HEK293 (cell line): ENCODE data around the gene GMEB2.

Experiments used
- CTCF ChIA-PET: fragments of 350-600 bp; formaldehyde crosslinking; extraction: SDS; loops from one replicate; lab custom pipeline; 2021; ENCODE audit warnings: antibody characterized with exemption; lab: Yijun Ruan, JAX
- POLR2A ChIA-PET: fragments of 300-600 bp; formaldehyde crosslinking; extraction: SDS; loops from one replicate; lab custom pipeline; 2020; ENCODE audit warnings: antibody characterized with exemption, inconsistent platforms; lab: Yijun Ruan, JAX
- H3K27ac ChIP-seq: fragments of 200-500 bp; sonication (Bioruptor generic); 2 replicates; pipeline ENCODE4 v1.5.1; 2014; ENCODE audit warnings: low read depth, low read length, control low read depth, inconsistent platforms; ENCODE audit errors: extremely low read depth
- H3K36me3 ChIP-seq, 2 experiments: fragments of 200-500 bp in 1 of 2; sonication (Bioruptor generic) in 1 of 2; 1 replicate in 1 of 2; 2 replicates in 1 of 2; pipeline ENCODE4 v1.5.1; 2014 to 2017; ENCODE audit warnings: inconsistent platforms in 2 of 2, low read length in 2 of 2; ENCODE audit not compliant: control insufficient read depth in 2 of 2, insufficient read depth in 1 of 2
- H3K4me1 ChIP-seq: fragments of 200-500 bp; sonication (Bioruptor generic); 2 replicates; pipeline ENCODE4 v1.5.1; 2014; ENCODE audit warnings: mild to moderate bottlenecking, low read length, inconsistent platforms; ENCODE audit not compliant: control insufficient read depth, insufficient read depth
- H3K4me3 ChIP-seq: 2 replicates; pipeline ENCODE4 v1.5.1; 2011; ENCODE audit warnings: low read depth, mild to moderate bottlenecking, control low read depth, low read length, moderate library complexity
- H3K9me3 ChIP-seq: fragments of 200-500 bp; sonication (Bioruptor generic); 2 replicates; pipeline ENCODE4 v1.5.1; 2014; ENCODE audit warnings: low read depth, low read length, inconsistent platforms; ENCODE audit not compliant: control insufficient read depth, insufficient read depth
- GFI1B ChIP-seq: fragments of 450-650 bp; formaldehyde crosslinking; IDR thresholded peaks from 2 replicates; pipeline ENCODE4 v1.5.1; 2016; ENCODE audit warnings: missing biosample characterization, missing genetic modification characterization
- HIC1 ChIP-seq: fragments of 450-650 bp; formaldehyde crosslinking; IDR thresholded peaks from 2 replicates; pipeline ENCODE4 v1.5.1; 2016; ENCODE audit warnings: missing biosample characterization, missing genetic modification characterization
- HOXD13 ChIP-seq: sonication (generic); formaldehyde crosslinking; IDR thresholded peaks from 2 replicates; pipeline ENCODE4 v1.8.0; 2022; ENCODE audit warnings: missing genetic modification reagents, borderline replicate concordance
- KLF8 ChIP-seq: fragments of 450-650 bp; formaldehyde crosslinking; IDR thresholded peaks from 2 replicates; pipeline ENCODE4 v1.5.1; 2016; ENCODE audit warnings: missing biosample characterization, missing genetic modification characterization
- SP2 ChIP-seq: fragments of 450-650 bp; formaldehyde crosslinking; IDR thresholded peaks from 2 replicates; pipeline ENCODE4 v1.5.1; 2016; ENCODE audit warnings: missing biosample characterization, missing genetic modification characterization
- YY1 ChIP-seq: fragments of 450-650 bp; formaldehyde crosslinking; IDR thresholded peaks from 2 replicates; pipeline ENCODE4 v1.5.1; 2018; ENCODE audit warnings: missing biosample characterization, missing genetic modification characterization
- ZNF157 ChIP-seq: fragments of 450-650 bp; formaldehyde crosslinking; IDR thresholded peaks from 2 replicates; pipeline ENCODE4 v1.5.1; 2016; ENCODE audit warnings: missing biosample characterization, missing genetic modification characterization
- ZNF169 ChIP-seq: fragments of 450-650 bp; formaldehyde crosslinking; IDR thresholded peaks from 2 replicates; pipeline ENCODE4 v1.5.1; 2016; ENCODE audit warnings: missing biosample characterization, missing genetic modification characterization
- ZNF184 ChIP-seq: fragments of 450-650 bp; IDR thresholded peaks from 2 replicates; pipeline ENCODE4 v1.5.1; 2018; ENCODE audit warnings: missing biosample characterization, mild to moderate bottlenecking, missing genetic modification characterization
- ZNF248 ChIP-seq: fragments of 450-650 bp; formaldehyde crosslinking; IDR thresholded peaks from 2 replicates; pipeline ENCODE4 v1.5.1; 2017; ENCODE audit warnings: missing biosample characterization, missing genetic modification characterization
- ZNF266 ChIP-seq: fragments of 450-650 bp; formaldehyde crosslinking; IDR thresholded peaks from 2 replicates; pipeline ENCODE4 v1.5.1; 2016; ENCODE audit warnings: missing biosample characterization, missing genetic modification characterization, low read depth
- ZNF280D ChIP-seq: fragments of 450-650 bp; formaldehyde crosslinking; IDR thresholded peaks from 2 replicates; pipeline ENCODE4 v1.5.1; 2016; ENCODE audit warnings: missing biosample characterization, missing genetic modification characterization
- ZNF394 ChIP-seq: fragments of 450-650 bp; formaldehyde crosslinking; IDR thresholded peaks from 2 replicates; pipeline ENCODE4 v1.5.1; 2016; ENCODE audit warnings: missing biosample characterization, missing genetic modification characterization, mild to moderate bottlenecking, moderate library complexity, borderline replicate concordance
- ZNF416 ChIP-seq: fragments of 450-650 bp; formaldehyde crosslinking; IDR thresholded peaks from 2 replicates; pipeline ENCODE4 v1.5.1; 2016; ENCODE audit warnings: missing biosample characterization, missing genetic modification characterization
- ZNF426 ChIP-seq: fragments of 450-650 bp; formaldehyde crosslinking; IDR thresholded peaks from 2 replicates; pipeline ENCODE4 v1.5.1; 2017; ENCODE audit warnings: missing biosample characterization, missing genetic modification characterization, mild to moderate bottlenecking, inconsistent platforms, moderate library complexity
- ZNF48 ChIP-seq: fragments of 450-650 bp; formaldehyde crosslinking; IDR thresholded peaks from 2 replicates; pipeline ENCODE4 v1.5.1; 2016; ENCODE audit warnings: missing biosample characterization, missing genetic modification characterization
- ZNF600 ChIP-seq: fragments of 450-650 bp; formaldehyde crosslinking; IDR thresholded peaks from 2 replicates; pipeline ENCODE4 v1.5.1; 2016; ENCODE audit warnings: missing biosample characterization, missing genetic modification characterization
- ZNF626 ChIP-seq: fragments of 450-650 bp; sonication (Bioruptor Pico); formaldehyde crosslinking; IDR thresholded peaks from 2 replicates; pipeline ENCODE4 v1.5.1; 2018; ENCODE audit warnings: missing biosample characterization, missing genetic modification characterization, inconsistent platforms
- ZNF791 ChIP-seq: fragments of 450-650 bp; formaldehyde crosslinking; IDR thresholded peaks from 2 replicates; pipeline ENCODE4 v1.5.1; 2016; ENCODE audit warnings: missing biosample characterization, missing genetic modification characterization
- ZNF792 ChIP-seq: fragments of 450-650 bp; formaldehyde crosslinking; IDR thresholded peaks from 2 replicates; pipeline ENCODE4 v1.5.1; 2016; ENCODE audit warnings: missing biosample characterization, missing genetic modification characterization

The GMEB2 gene

DNA sequence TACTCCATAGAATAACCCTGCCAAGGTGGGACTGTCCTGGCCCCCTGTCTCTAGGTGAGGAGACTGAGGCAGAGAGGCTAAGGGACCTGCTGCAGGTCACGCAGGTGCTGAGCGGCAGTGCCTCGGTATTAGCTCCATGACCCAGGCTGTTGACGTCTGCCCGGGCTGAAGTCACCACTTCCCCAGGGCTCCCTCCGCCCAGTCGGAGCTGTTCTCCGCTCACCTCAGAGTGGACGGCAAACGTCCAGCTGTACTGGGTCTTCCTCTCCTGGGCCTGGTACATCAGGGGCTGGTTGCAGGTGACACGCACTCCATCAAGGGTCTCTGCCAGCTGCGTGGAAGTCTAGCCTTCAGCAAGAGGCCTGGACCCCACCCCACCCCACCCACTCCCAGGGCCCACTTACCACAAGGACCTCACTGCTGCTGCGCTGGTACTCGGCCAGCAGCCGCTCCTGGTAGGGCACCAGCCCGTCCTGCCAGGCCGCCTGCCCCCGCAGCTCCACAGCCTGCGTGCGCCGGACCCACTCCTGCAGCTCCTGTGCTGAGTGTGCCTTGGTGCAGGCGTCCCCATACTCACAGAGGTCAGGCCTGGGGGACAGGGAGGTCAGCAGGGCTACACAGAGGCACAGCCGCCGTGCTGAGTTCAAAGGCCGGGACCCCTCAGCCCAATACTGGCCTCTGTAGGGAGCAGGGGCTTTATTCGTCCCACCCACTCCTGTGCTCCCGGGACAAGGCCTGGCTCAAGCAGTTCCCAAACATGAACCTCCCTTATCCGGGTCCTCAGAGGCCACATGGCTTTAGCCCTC lies 56.4 kb downstream of the GMEB2 start:
- POLR2A ChIA-PET: interaction anchor here (0.9 to 1.0 kb wide), 2 partner anchors 21 to 88 kb away, joined by 3 read pairs; partner anchors contain the start of gene RTEL1
- CTCF ChIA-PET: interaction anchor here (0.6 kb wide), 1 partner anchor 8 kb away, joined by 3 read pairs; no protein-coding TSS in a partner anchor
- TF ChIP-seq ZNF48 (no peak), ZNF600 (tag by site-specific recombination) (peak; percentile 47)

DNA sequence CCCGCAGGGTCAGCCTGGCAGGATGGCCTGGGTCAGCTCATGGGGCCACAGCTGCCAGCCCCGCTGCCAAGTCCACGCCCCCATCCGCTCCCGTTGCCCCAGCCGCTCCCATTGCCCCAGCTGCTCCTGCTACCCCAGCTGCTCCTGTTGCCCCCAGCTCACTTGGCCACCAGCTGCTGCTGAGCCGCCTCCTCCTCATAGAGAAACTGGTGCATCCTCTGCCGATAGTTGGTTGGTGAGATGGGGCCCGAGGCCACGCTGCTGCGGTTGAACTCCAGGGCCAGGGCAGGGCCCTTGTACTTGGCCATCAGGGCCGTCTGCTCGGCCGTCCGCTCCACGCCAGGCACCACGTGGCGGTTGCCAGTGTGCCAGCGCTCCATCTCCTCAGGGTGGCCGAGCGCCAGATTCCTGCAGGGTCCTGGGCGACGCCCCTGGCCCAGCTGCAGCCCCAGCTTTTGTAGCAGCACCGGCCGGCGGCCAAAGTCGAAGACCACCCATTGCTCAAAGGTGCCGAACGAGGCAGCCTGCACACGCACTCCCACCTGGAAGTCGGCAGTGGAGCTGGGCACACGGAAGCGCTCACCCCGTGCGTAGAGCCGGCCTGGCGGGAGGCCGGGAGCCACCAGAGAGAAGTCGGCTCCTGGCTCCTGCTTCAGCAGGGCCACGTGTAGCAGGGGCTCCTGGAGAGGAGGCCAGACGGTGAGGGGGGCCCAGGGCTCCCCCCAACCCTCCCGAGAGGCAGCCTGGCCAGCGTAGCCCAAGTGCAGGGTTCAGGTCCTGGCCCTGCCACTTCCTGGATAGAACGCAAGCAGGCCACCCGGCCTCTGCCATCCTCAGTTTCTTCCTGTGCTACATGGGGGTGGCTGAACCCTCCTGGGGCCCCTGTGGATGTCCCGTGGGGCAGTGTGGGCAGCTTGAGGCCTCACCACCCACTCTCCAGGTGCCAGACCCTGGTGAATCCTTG lies 57.6 kb downstream of the GMEB2 start:
- POLR2A ChIA-PET: interaction anchor here (1.4 kb wide), 1 partner anchor 23 kb away, joined by 3 read pairs; no protein-coding TSS in a partner anchor
- H3K4me3 ChIP-seq: no peak overlapping the region
- CTCF ChIA-PET: no interaction called here

More for the DNA sequence above, 56.4 kb downstream of the GMEB2 start:
- Histone ChIP-seq H3K9me3 (no peaks in the 10 kb centered on the region), H3K4me1 (0 out of 2 replicates have a peak, but pooled peaks cover 3% of the 10 kb centered on the region), H3K36me3 (peaks cover 0 to 7% of the 10 kb centered on the region in 2 experiments; a peak in 1 of 3 replicates), H3K4me3 (no peak overlapping the region), H3K27ac (no peak overlapping the region)

DNA sequence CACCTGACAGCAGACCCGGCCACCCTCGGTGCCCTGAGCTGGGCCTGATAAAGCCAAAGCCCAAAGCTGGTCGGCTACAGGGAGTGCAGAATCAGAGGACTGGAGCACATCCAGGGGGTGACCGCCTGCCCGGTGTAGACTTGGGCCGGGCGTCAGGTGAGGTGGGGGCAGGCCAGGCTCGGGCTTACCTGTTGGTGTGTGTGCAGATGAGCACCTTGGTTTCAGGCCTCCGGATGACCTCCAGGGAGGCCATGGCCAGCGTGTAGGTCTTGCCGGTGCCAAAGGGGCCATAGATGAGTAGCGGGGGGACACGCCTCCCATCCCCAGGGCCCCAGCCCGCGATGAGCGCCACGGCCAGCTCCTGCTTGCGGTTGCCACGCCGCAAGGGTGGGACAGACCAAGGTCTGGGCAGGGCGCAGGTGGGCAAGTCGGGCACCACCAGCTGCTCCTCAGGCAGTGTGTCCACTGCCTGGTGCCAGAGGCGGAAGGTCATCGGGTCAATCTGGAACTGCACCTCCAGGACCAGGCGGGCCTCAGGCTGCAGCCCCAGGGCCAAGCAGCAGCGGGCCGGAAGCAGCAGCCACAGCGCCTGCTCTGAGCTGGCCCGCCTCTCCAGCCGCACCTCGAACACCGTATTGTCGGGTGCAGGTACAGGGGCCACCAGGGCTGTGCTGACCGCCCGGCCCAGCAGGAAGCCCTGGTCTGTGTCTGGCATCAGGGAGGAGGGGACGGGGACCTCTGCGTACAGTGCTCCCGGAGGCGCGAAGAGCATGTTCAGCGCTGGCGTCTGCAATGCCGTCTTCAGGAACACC lies 58.5 kb downstream of the GMEB2 start:
- H3K9me3 ChIP-seq: no peaks in the 10 kb centered on the region
- H3K4me3 ChIP-seq: no peak overlapping the region
- peaks cover 0 to 21% of the 10 kb centered on the region in 2 experiments; a peak in 1 of 3 replicates for H3K36me3 ChIP-seq
- ChIA-PET POLR2A (interaction anchor here (1.4 kb wide), 1 partner anchor 22 kb away, joined by 3 read pairs; no protein-coding TSS in a partner anchor), CTCF (no interaction called here)
- H3K4me1 ChIP-seq: no peaks in the 10 kb centered on the region
- H3K27ac ChIP-seq: no peak overlapping the region
- TF ChIP-seq KLF8 (tag by site-specific recombination): no peak
- TF ChIP-seq ZNF157 (tag by site-specific recombination): no peak
- no peak for TF ChIP-seq ZNF792 (tag by site-specific recombination)
- TF ChIP-seq SP2 (tag by site-specific recombination): no peak
- no peak for TF ChIP-seq ZNF184 (tag by site-specific recombination)
- no peak for TF ChIP-seq ZNF280D (tag by site-specific recombination)
- TF ChIP-seq ZNF266: no peak
- TF ChIP-seq HOXD13 (CRISPR knock-in tag): no peak
- TF ChIP-seq ZNF248: no peak
- no peak for TF ChIP-seq GFI1B (tag by site-specific recombination)
- TF ChIP-seq ZNF791: no peak
- no peak for TF ChIP-seq ZNF426 (tag by site-specific recombination)

More for the DNA sequence above, 57.6 kb downstream of the GMEB2 start:
- Histone ChIP-seq H3K27ac (no peak overlapping the region), H3K4me1 (no peaks in the 10 kb centered on the region), H3K36me3 (peaks cover 0 to 14% of the 10 kb centered on the region in 2 experiments; a peak in 1 of 3 replicates), H3K9me3 (no peaks in the 10 kb centered on the region)
- TF ChIP-seq HIC1 (tag by site-specific recombination) (peak; percentile 55; the same call in 1 of the 2 replicates), YY1 (tag by site-specific recombination) (no peak), ZNF394 (tag by site-specific recombination) (peak; percentile 93), ZNF626 (no peak), ZNF416 (tag by site-specific recombination) (no peak), ZNF169 (no peak)
